Measurements from ENCODE around the gene ACTC1.
"Not testable (repeated sequence)": the region's sequence is repeated elsewhere in the genome, so short reads cannot be mapped to it uniquely, and the experiment has no call there.

ACTC1 gene

GRCh38 chr15:34795267-34796081 lies at the start of gene ACTC1:
Gene ACTC1, minus strand, starts transcription at chr15:34795549. Its CDS starts 741 bp downstream, at chr15:34794808.
- no peak for DNase-seq

GRCh38 chr15:34841262-34841725 lies 45.9 kb upstream of the ACTC1 start:
- DNase-seq, result no peak

GRCh38 chr15:34838282-34838681 lies 42.9 kb upstream of the ACTC1 start:
- no peak for DNase-seq

- DNase-seq, result no peak
Observed at GRCh38 chr15:34837246-34838016, 42.1 kb upstream of the ACTC1 start.

GRCh38 chr15:34828145-34828911 lies 33.0 kb upstream of the ACTC1 start:
- DNase-seq, result no peak

- DNase-seq, result no peak
Observed at GRCh38 chr15:34821831-34822230, 26.5 kb upstream of the ACTC1 start.

- DNase-seq, result no peak
Observed at GRCh38 chr15:34820110-34820509, 24.8 kb upstream of the ACTC1 start.

- no peak for DNase-seq
Observed at GRCh38 chr15:34818526-34818925, 23.2 kb upstream of the ACTC1 start.

- no peak for DNase-seq
Observed at GRCh38 chr15:34815836-34816235, 20.5 kb upstream of the ACTC1 start.

- DNase-seq, result no peak
Observed at GRCh38 chr15:34813446-34814190, 18.3 kb upstream of the ACTC1 start.

GRCh38 chr15:34812868-34813365 lies 17.6 kb upstream of the ACTC1 start:
- not testable (repeated sequence) for DNase-seq

GRCh38 chr15:34812369-34812768 lies 17.0 kb upstream of the ACTC1 start:
- no peak for DNase-seq

- no peak for DNase-seq
Observed at GRCh38 chr15:34810443-34811129, 15.2 kb upstream of the ACTC1 start.

GRCh38 chr15:34809186-34809585 lies 13.8 kb upstream of the ACTC1 start:
- DNase-seq, result no peak

GRCh38 chr15:34808016-34808415 lies 12.7 kb upstream of the ACTC1 start:
- DNase-seq, result no peak

GRCh38 chr15:34807241-34807640 lies 11.9 kb upstream of the ACTC1 start:
- DNase-seq, result not testable (repeated sequence)

- DNase-seq, result no peak
Observed at GRCh38 chr15:34804776-34805175, 9.4 kb upstream of the ACTC1 start.

- DNase-seq, result no peak
Observed at GRCh38 chr15:34804113-34804512, 8.8 kb upstream of the ACTC1 start.

GRCh38 chr15:34802803-34803750 lies 7.7 kb upstream of the ACTC1 start:
- DNase-seq, result no peak

GRCh38 chr15:34802371-34802770 lies 7.0 kb upstream of the ACTC1 start:
- DNase-seq, result no peak
